Trophoblast cell (in vitro differentiated cells and primary cell): Measurements from ENCODE around the gene RAB11FIP4.

Experiments
- DNase-seq, 2 donors: peaks; one replicate each; pipeline ENCODE4 v3.0.0-alpha.2; 2016
- H2AFZ ChIP-seq: 2 replicates; pipeline ENCODE4 v1.6.1; 2013; ENCODE audit warnings: low read length, moderate library complexity, mild to moderate bottlenecking; ENCODE audit not compliant: insufficient read depth, poor library complexity
- H2AK5ac ChIP-seq: 2 replicates; pipeline ENCODE4 v1.6.1; 2013; ENCODE audit warnings: mild to moderate bottlenecking, low read length
- H2BK120ac ChIP-seq: 2 replicates; pipeline ENCODE4 v1.6.1; 2013; ENCODE audit warnings: low read length, mild to moderate bottlenecking, moderate library complexity; ENCODE audit not compliant: insufficient read depth, poor library complexity
- H2BK12ac ChIP-seq: 2 replicates; pipeline ENCODE4 v1.6.1; 2013; ENCODE audit warnings: mild to moderate bottlenecking, low read length, moderate library complexity
- H2BK5ac ChIP-seq: 2 replicates; pipeline ENCODE4 v1.6.1; 2013; ENCODE audit warnings: low read length, low read depth, moderate library complexity, mild to moderate bottlenecking; ENCODE audit not compliant: poor library complexity
- H3K14ac ChIP-seq: 2 replicates; pipeline ENCODE4 v1.6.1; 2013; ENCODE audit warnings: mild to moderate bottlenecking, low read length
- H3K18ac ChIP-seq: 2 replicates; pipeline ENCODE4 v1.6.1; 2013; ENCODE audit warnings: mild to moderate bottlenecking, low read length
- H3K23ac ChIP-seq: 2 replicates; pipeline ENCODE4 v1.6.1; 2013; ENCODE audit warnings: low read length
- H3K27ac ChIP-seq: 2 replicates; pipeline ENCODE4 v1.5.1; 2013; ENCODE audit warnings: low read depth, mild to moderate bottlenecking, inconsistent platforms, low read length, moderate library complexity
- H3K27me3 ChIP-seq: 2 replicates; pipeline ENCODE4 v1.6.1; 2013; ENCODE audit warnings: inconsistent platforms, mild to moderate bottlenecking, low read length, moderate library complexity; ENCODE audit not compliant: insufficient read depth
- H3K36me3 ChIP-seq, 2 experiments: 1 replicate in 1 of 2; 2 replicates in 1 of 2; pipeline ENCODE4 v1.6.1; 2013; ENCODE audit warnings: low read length in 2 of 2, mild to moderate bottlenecking in 2 of 2, moderate library complexity in 1 of 2; ENCODE audit not compliant: insufficient read depth in 2 of 2, control insufficient read depth in 1 of 2
- H3K4ac ChIP-seq: 2 replicates; pipeline ENCODE4 v1.6.1; 2013; ENCODE audit warnings: low read depth, mild to moderate bottlenecking, low read length, moderate library complexity
- H3K4me1 ChIP-seq, 2 experiments: 1 replicate in 1 of 2; 2 replicates in 1 of 2; pipeline ENCODE4 v1.6.1; 2013; ENCODE audit warnings: low read length in 2 of 2, mild to moderate bottlenecking in 2 of 2, moderate library complexity in 1 of 2; ENCODE audit not compliant: insufficient read depth in 2 of 2, control insufficient read depth in 1 of 2
- H3K4me2 ChIP-seq: 2 replicates; pipeline ENCODE4 v1.6.1; 2013; ENCODE audit warnings: inconsistent platforms, mild to moderate bottlenecking, low read length, moderate library complexity
- H3K4me3 ChIP-seq: 2 replicates; pipeline ENCODE4 v1.5.1; 2013; ENCODE audit warnings: mild to moderate bottlenecking, low read depth, low read length, inconsistent platforms
- H3K79me1 ChIP-seq: one replicate; pipeline ENCODE4 v1.6.1; 2013; ENCODE audit warnings: low read length
- H3K79me2 ChIP-seq: 2 replicates; pipeline ENCODE4 v1.6.1; 2013; ENCODE audit warnings: low read length, mild to moderate bottlenecking; ENCODE audit not compliant: control insufficient read depth, insufficient read depth, poor library complexity
- H3K9ac ChIP-seq: 2 replicates; pipeline ENCODE4 v1.6.1; 2013; ENCODE audit warnings: mild to moderate bottlenecking, low read length
- H3K9me3 ChIP-seq: 2 replicates; pipeline ENCODE4 v1.6.1; 2013; ENCODE audit warnings: low read depth, mild to moderate bottlenecking, control low read depth, inconsistent platforms, low read length; ENCODE audit not compliant: insufficient read depth
- H4K12ac ChIP-seq: 2 replicates; pipeline ENCODE4 v1.6.1; 2013; ENCODE audit warnings: low read depth, mild to moderate bottlenecking, low read length, moderate library complexity
- H4K8ac ChIP-seq: 2 replicates; pipeline ENCODE4 v1.6.1; 2013; ENCODE audit warnings: low read depth, mild to moderate bottlenecking, low read length, moderate library complexity
- H4K91ac ChIP-seq: one replicate; pipeline ENCODE4 v1.6.1; 2013; ENCODE audit warnings: low read depth, mild to moderate bottlenecking, low read length, moderate library complexity
- WGBS: extraction: QIAGEN DNeasy Blood & Tissue Kit; methylation state at CpG from one replicate; pipeline ENCODE4 v1.1.7; 2013; ENCODE audit warnings: missing lambda C conversion rate; ENCODE audit not compliant: insufficient read length, insufficient coverage; ENCODE audit errors: extremely low coverage; 5-methylcytosine and 5-hydroxymethylcytosine counted together

Gene RAB11FIP4

GRCh38 chr17:31444026-31444425, 52.6 kb downstream of the RAB11FIP4 start:
- Histone ChIP-seq H3K14ac (no peak overlapping the region), H4K8ac (no peak overlapping the region), H3K79me1 (peaks cover 3% of the 10 kb centered on the region), H3K9me3 (no peaks in the 10 kb centered on the region), H3K27ac (no peak overlapping the region), H3K4me3 (no peak overlapping the region), H2AFZ (no peak overlapping the region), H2AK5ac (no peak overlapping the region), H3K4me1 (peaks cover 2% of the 10 kb centered on the region in 2 experiments), H2BK120ac (no peak overlapping the region), H4K12ac (no peak overlapping the region), H3K9ac (no peak overlapping the region), H3K23ac (no peak overlapping the region), H3K18ac (no peak overlapping the region), H4K91ac (no peak overlapping the region), H3K4ac (no peak overlapping the region), H3K36me3 (no peaks in the 10 kb centered on the region), H3K27me3 (no peaks in the 10 kb centered on the region), H2BK5ac (no peak overlapping the region), H2BK12ac (no peak overlapping the region), H3K4me2 (no peak overlapping the region), H3K79me2 (no peaks in the 10 kb centered on the region)
- DNase-seq: no peak
- WGBS: no CpG with 5 or more reads among the region's 2 CpGs

DNA sequence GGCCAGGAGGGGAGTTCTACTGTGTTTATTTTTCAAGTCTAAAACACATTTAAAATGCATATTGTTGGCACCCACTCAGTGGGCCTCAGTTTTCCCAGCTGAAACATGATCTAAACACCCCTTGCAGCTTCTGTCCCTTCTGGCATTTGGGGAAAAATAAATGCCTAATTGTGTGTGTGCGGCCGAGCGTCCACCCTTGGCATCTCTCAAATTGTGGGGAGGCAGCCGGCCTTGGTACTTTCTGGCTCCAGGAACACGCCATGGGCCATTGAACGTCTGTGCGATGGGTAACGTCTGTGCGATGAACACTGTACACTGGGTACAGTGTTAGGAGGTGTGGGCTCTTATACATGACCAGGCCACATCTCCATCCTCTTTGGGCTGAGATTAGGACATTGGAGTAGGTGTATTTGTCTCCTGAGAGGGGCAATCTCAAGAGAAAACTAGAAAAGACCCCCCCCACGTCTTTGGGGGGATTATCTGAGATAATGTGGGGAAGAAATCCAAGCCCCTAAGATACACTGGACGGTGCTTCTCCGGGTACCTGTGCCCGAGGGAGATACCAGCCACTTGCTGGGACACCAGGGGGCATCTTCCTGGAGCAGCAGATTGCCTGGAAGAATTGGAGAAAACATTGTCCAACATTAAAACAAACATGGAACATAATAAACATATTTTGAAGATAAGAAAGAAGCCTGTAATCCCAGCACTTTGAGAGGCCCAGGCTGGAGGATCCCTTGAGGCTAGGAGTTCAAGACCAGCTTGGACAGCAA, 54.9 kb downstream of the RAB11FIP4 start:
- H3K23ac ChIP-seq: no peak overlapping the region
- H4K12ac ChIP-seq: no peak overlapping the region
- no peak overlapping the region for H3K18ac ChIP-seq
- no peak overlapping the region for H3K14ac ChIP-seq
- no peaks in the 10 kb centered on the region for H3K27me3 ChIP-seq
- H3K79me2 ChIP-seq: no peaks in the 10 kb centered on the region
- no peak overlapping the region for H3K4ac ChIP-seq
- peaks cover 6% of the 10 kb centered on the region for H3K79me1 ChIP-seq
- no peak overlapping the region for H3K9ac ChIP-seq
- H3K9me3 ChIP-seq: no peaks in the 10 kb centered on the region
- no peak overlapping the region for H2AK5ac ChIP-seq
- peaks cover 6 to 9% of the 10 kb centered on the region in 2 experiments for H3K4me1 ChIP-seq
- DNase-seq: no peak
- WGBS: no CpG with 5 or more reads among the region's 13 CpGs
- no peak overlapping the region for H2BK12ac ChIP-seq
- no peak overlapping the region for H4K8ac ChIP-seq
- H4K91ac ChIP-seq: no peak overlapping the region
- H2BK120ac ChIP-seq: no peak overlapping the region
- no peak overlapping the region for H3K4me3 ChIP-seq
- no peak overlapping the region for H3K27ac ChIP-seq
- no peaks in the 10 kb centered on the region for H3K36me3 ChIP-seq
- no peak overlapping the region for H2BK5ac ChIP-seq
- no peak overlapping the region for H2AFZ ChIP-seq
- H3K4me2 ChIP-seq: no peak overlapping the region

DNA sequence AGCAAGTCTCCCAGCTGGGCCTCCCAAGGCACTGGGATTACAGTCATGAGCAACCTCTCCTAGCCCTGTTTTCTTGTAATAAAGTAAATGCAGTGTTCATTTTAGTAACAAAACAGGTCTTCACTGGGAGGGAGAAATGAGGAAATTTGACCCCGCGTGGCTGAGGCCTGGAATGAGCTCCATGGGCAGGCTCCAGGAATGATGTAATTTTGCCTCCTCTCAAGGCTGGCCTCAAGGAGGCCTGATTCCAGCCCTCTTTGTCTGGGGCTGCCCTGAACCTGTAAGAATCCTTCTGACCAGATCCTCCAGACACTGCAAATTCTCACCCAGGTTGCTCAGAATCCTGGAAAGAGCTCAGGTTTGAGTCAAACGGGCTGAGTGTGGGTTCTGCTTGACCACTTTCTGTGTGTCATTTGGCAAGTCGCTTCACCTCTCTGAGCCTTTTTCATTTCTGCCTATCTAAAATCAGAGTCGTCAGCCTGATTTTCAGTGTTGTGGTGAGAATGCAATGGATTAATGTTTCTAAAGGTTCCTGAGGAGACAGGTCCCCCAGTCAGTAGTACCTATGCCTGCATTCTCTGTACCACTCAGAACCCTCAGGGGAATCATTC, 57.1 kb downstream of the RAB11FIP4 start:
- DNase-seq: peak; percentile 81 to 87
- H3K9ac ChIP-seq: no peak overlapping the region
- H2AFZ ChIP-seq: no peak overlapping the region
- no peak overlapping the region for H3K4me2 ChIP-seq
- no peak overlapping the region for H4K91ac ChIP-seq
- H4K12ac ChIP-seq: no peak overlapping the region
- no peak overlapping the region for H3K4me3 ChIP-seq
- no peak overlapping the region for H3K27ac ChIP-seq
- H3K79me2 ChIP-seq: no peaks in the 10 kb centered on the region
- H3K18ac ChIP-seq: no peak overlapping the region
- H3K14ac ChIP-seq: no peak overlapping the region
- H3K23ac ChIP-seq: no peak overlapping the region
- peak overlapping the region; percentile 23 for H2BK120ac ChIP-seq
- H3K36me3 ChIP-seq: no peaks in the 10 kb centered on the region
- H3K79me1 ChIP-seq: peaks cover 12% of the 10 kb centered on the region
- H4K8ac ChIP-seq: peak overlapping the region; percentile 24
- no peak overlapping the region for H2BK5ac ChIP-seq
- H2BK12ac ChIP-seq: peak overlapping the region; percentile 47
- no CpG with 5 or more reads among the region's 5 CpGs for WGBS
- H3K27me3 ChIP-seq: no peaks in the 10 kb centered on the region
- no peak overlapping the region for H2AK5ac ChIP-seq
- H3K9me3 ChIP-seq: no peaks in the 10 kb centered on the region
- peaks cover 16 to 18% of the 10 kb centered on the region in 2 experiments for H3K4me1 ChIP-seq
- peak overlapping the region; percentile 13 for H3K4ac ChIP-seq

- no peak overlapping the region for H3K4me2 ChIP-seq
- H2BK12ac ChIP-seq: no peak overlapping the region
- no peak overlapping the region for H4K8ac ChIP-seq
- DNase-seq: no peak
- H3K4me3 ChIP-seq: peak overlapping the region; percentile 16
- H3K79me1 ChIP-seq: peaks cover 12% of the 10 kb centered on the region
- no peaks in the 10 kb centered on the region for H3K36me3 ChIP-seq
- no peak overlapping the region for H2BK5ac ChIP-seq
- no peak overlapping the region for H2BK120ac ChIP-seq
- H3K14ac ChIP-seq: no peak overlapping the region
- H3K4me1 ChIP-seq: peaks cover 16 to 18% of the 10 kb centered on the region in 2 experiments
- no peak overlapping the region for H3K4ac ChIP-seq
- H3K27ac ChIP-seq: no peak overlapping the region
- no peak overlapping the region for H2AK5ac ChIP-seq
- no peak overlapping the region for H3K23ac ChIP-seq
- no peaks in the 10 kb centered on the region for H3K27me3 ChIP-seq
- no peak overlapping the region for H3K18ac ChIP-seq
- H4K12ac ChIP-seq: no peak overlapping the region
- no peaks in the 10 kb centered on the region for H3K9me3 ChIP-seq
- H4K91ac ChIP-seq: no peak overlapping the region
- no CpG with 5 or more reads among the region's 7 CpGs for WGBS
- H3K79me2 ChIP-seq: no peaks in the 10 kb centered on the region
- H3K9ac ChIP-seq: no peak overlapping the region
- H2AFZ ChIP-seq: no peak overlapping the region
Measured at GRCh38 chr17:31449111-31449510, 57.6 kb downstream of the RAB11FIP4 start.
